ENCODE data around the gene ACTL8. TPM values are rescaled to one million over a fixed set of nuclear protein-coding genes. Genes with fewer than 3 reads are reported as not detected.

Gene ACTL8
- total RNA-seq, 1 donor from 2014 or later: not detected

Other genes with a start within 250 kb of the ACTL8 start
- 89.8 TPM for gene ARHGEF10L, start 215.6 kb upstream of the ACTL8 start, total RNA-seq (ENCODE audit: unreplicated experiment)